HG03520 (cell line): ENCODE data around the gene CAT.
"Not testable (repeated sequence)": the region's sequence is repeated elsewhere in the genome, so short reads cannot be mapped to it uniquely, and the experiment has no call there.

Experiments used
- ATAC-seq: cut with Tn5 transposase; IDR thresholded peaks from one replicate; pipeline ENCODE4 v1.9.1; 2021; ENCODE audit warnings: mild to moderate bottlenecking, moderate library complexity; ENCODE audit not compliant: unreplicated experiment

Gene CAT

DNA sequence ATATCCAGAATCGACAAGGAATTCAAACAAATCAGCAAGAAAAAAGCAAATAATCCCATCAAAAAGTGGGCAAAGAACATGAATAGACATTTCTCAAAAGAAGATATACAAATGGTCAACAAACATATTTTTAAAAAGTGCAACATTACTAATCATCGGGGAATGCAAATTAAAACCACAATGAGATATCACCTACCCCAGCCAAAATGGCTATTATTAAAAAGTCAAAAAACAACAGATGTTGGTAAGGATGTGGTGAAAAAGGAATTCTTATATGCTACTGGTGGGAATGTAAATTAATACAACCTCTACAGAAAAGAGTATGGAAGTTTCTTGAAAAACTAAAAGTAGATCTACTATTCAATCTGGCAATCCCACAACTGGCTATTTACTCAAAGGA is 13.9 kb upstream of the CAT start:
- ATAC-seq, result not testable (repeated sequence)

DNA sequence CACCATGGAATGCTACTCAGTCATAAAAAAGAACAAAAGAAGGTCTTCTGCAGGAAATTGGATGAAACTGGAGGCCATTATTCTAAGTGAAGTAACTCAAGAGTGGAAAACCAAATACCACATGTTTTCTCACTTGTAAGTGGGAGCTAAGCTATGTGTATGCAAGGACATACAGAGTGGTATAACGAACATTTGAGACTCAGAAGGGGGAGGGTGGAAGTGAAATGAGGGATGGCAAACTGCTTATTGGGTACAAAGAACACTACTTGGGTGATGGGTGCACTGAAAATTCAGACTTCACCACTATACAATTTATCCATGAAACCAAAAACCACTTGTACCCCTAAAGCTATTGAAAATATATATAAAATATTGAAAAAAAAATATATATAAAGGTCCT is 13.4 kb upstream of the CAT start:
- no peak for ATAC-seq

DNA sequence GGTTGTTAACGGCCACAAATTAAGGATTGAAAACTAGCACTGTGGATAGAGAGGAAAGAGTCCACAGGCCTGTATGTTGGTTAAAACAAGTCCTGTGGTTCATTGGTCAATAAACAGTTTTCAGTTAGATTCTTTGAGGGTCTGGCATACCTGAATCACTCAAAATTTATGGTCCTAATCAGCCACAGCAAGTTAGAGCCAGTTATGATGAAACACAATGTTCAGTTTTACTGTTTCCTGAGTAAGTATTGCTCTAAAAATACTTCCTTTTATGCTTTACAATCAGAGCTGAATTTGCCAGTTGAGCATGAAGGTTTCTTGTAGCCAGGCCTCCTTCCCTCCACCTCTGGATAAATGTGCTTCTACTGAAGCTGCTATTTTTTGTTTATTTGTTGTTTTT is 12.9 kb upstream of the CAT start:
- no peak for ATAC-seq

DNA sequence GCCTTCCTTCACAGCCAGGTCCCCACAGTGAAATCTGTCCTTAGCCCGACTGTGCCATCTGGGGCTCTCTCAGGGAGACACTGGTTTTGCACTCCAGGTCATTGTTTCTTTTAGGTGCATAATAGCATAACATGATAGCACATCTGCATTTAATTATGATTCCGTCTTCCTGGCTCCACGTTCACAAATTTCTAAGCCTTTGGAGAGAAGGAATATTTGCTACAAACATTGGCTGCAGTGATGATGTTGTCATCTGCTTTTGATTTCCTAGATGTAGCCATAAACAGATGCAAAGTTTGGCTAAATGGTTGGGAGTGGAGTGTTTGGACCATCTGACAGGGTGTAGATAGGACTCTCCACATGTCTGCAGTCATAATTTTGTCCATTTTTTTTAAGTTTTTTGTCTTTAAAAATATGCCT is 12.0 kb upstream of the CAT start:
- ATAC-seq, result no peak

DNA sequence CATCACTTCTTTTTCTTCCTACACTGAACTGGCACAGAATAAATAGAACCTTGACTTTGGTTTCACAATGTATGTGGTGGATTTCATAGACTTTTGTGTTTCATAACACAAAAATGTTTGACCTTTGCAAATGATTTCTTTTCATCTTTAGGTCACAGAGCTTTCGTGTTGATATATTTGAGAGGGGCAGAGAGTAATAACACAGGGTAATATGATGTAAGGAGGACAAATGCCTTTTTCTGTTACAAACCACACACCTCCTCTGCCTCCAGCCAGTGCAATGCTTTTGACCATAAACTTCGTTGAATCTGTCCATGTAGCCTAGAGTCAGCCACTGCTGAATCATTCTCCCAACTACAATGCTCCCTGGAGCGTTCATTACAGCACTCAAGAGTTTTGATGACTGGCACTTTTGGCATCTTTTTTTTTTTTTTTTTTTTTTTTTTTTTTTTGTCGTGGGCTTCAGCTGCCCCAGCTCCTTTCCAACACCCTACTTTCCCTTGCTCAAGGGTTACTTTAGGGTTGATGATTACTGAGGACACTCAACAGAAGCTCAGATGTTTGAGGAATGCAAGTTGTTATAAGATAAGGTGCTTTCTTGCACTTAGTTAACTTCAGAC is 11.4 kb upstream of the CAT start:
- ATAC-seq, result no peak

GRCh38 chr11:34431979-34432378 is 6.8 kb upstream of the CAT start:
- ATAC-seq, result no peak

GRCh38 chr11:34432822-34433221 is 5.9 kb upstream of the CAT start:
- no peak for ATAC-seq

DNA sequence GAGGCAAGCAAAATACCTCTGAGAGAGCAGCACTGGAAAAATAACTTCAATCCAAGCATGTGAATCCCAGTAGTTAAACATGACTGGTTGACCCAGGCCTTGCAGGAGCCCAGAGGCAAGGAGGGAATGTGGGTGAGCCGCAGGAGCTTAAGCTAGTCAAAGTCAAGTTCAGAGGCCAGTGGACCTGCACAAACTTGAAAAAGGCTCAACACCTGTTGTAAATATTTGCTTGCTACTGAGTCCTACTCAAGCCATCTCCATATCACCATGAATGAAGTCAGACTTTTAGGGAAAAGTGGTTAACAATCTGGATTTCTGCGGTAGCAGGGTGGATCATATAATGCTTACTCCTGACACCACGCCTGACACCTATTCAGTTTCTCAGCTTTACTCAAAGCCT is 4.8 kb upstream of the CAT start:
- ATAC-seq, result no peak

DNA sequence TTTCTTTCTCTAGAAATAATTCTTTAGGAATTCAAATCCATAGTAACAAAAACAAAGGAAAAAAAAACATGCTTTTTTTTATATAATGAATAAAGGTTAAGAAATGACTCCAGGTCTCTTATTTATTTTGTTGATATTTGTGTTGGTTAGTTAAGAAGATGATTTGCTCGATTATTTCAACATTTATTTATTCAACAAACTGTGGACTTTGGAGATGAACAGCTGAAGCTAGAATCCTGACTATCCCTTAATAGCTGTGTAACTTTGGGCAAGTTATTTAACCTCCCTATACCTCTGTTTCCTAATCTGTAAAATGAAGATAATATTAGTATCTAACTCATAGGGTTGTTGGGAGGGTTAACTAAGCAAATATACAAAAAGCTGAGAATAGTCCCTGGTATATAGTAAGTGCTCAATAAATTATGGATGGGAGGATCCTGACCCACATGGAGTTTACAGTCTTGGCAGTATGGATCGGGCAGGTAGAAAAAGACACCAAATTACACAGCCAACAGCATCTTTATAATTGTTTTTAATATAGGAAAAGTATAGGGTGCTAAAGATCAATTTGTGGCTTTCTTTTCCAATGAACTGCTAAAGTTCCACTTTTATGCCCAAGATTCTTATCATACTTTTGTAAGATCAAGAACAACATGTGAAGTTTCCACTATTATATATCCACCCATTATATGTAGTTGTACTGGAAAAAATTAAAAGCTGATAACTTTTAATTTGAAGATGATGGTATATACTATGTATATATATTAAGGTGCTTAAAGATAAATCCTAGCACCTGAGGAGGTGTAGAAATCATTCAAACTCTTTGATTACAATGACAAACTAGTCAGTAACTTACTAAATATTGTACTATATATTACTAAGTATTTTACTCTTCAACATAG is 1.3 kb upstream of the CAT start:
- ATAC-seq, result no peak

DNA sequence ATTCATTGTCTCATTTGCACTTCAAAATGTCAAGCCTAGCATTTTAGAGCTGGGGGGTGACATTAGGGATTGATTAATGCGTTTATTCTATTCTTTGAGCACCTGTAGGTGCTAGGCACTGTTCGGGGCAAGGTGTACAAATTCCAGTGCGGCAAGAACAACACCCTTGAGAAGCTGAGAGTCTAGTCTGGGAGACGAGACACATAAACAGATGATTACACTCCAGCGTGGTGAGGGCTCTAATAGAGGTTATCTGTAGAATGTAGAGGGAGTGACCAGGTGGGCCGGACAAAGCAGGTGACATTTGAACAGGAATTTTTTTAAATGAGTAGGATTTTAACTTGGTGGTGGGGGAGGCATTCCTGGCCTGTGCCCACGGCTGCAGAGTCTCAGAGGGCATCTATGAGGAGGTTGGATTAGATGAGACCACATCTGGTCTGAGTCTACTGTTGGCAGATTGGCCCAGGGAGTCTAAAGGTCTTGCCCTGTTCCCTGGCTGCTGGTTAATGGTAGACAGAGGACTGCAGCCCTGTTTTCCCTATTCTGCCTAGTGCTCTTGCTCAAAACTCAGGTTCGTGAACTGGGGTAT is 970 bp downstream of the CAT start:
- no peak for ATAC-seq

DNA sequence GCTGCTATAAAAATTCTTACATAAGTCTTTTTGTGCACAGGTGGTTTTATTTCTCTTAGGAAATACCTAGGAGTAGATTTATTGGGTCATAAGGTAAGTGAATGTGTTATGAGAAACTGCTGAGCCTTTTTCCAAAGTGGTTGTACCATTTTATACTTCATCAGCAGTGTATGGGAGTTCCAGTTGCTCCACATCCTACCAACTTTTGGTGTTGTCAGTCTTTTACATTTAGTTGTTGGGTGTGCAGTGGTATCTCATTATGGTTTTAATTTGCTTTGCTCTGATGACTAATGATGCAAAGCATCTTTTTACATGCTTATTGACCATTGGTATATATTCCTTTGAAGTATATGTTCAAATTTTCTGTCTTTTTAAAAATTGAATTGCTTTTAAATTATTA is 3.1 kb downstream of the CAT start:
- no peak for ATAC-seq

- ATAC-seq, result no peak
These were observed 4.4 kb downstream of the CAT start for GRCh38 chr11:34443136-34443535.

DNA sequence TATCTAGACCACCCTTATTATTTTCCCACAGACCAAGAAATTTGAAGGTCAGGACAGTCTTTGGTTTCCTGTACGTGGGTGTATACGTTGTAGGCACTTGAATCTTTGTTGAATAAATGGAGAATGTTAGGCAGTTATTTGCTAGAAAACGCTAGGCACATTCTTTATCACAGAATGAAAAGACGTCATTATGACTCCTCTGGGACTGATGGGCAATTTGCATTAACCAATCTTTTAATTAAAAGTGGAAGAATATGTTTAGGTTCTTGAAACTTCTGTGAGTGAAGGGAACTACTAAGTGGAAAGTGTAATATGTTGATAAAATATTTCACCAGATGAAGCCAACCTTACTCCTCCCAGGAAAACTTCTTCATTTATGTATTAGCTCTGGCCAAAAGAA is 5.7 kb downstream of the CAT start:
- ATAC-seq, result no peak

GRCh38 chr11:34445956-34446355 is 7.2 kb downstream of the CAT start:
- ATAC-seq, result no peak

DNA sequence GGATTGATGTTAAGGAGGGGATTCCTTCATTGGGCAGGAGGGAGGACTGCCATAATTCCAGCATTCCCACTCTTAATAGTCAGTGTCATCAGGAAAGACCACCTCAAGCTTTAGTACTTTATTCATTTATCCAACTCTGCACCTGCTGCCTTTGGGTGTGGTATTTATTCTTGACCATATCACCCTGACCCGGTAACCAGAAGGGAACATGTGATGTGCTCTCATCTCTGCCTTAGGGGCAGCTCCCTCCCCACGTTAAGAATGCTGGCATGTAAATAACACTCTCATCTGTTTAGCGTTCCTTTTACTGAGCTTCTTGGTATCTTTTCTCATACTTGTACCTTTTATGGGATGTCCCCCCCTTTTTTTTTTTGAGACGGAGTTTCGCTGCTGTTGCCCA is 7.7 kb downstream of the CAT start:
- ATAC-seq, result no peak

DNA sequence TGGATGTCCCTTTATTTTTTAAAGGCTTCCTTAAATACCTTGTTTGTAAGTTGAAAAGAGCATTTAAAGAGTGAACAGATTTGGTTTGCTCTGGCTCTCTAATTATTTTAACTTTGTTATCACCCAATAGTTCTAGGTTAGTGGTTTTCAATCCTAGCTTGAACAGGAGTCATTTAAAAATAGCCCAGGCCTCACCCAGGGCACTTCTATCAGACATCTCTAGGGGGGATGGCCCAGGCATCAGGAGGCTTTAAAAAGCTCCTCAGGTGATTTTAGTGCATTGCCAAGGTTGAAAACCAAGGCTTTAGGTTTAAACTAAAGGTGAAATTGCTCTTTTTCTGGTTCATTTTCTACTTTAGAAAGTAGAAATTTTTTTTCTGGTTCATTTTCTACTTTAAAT is 8.3 kb downstream of the CAT start:
- no peak for ATAC-seq

GRCh38 chr11:34448223-34448994 is 9.7 kb downstream of the CAT start:
- no peak for ATAC-seq

DNA sequence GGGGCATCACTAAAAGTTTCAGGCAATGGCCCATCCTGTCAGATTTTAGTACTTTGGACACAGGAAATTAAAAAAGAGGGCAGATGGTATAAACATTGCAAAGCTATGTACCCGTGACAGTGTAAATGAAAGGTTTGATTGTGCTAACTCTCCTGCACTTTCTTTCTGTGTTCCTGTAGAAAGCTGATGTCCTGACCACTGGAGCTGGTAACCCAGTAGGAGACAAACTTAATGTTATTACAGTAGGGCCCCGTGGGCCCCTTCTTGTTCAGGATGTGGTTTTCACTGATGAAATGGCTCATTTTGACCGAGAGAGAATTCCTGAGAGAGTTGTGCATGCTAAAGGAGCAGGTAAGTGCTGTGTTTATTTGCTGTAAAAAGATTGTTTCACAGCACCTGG is 10.3 kb downstream of the CAT start:
- ATAC-seq, result no peak

DNA sequence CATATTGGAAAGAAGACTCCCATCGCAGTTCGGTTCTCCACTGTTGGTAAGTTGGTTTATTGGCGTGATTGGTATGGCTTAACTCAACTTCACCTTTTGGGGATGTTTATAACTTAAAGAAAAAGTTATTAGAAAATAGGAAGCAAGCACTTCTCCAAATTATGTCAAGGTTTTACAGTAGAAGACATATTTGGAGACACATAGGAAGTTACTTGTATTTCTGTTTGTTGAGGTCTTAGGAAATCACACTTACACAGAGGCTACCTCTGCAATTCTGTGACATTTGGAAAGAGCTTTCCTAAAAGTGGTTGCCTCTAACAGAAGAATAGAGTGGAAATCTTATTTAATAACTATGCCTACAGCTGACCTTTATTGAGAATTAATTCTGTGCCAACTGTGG is 12.3 kb downstream of the CAT start:
- no peak for ATAC-seq

DNA sequence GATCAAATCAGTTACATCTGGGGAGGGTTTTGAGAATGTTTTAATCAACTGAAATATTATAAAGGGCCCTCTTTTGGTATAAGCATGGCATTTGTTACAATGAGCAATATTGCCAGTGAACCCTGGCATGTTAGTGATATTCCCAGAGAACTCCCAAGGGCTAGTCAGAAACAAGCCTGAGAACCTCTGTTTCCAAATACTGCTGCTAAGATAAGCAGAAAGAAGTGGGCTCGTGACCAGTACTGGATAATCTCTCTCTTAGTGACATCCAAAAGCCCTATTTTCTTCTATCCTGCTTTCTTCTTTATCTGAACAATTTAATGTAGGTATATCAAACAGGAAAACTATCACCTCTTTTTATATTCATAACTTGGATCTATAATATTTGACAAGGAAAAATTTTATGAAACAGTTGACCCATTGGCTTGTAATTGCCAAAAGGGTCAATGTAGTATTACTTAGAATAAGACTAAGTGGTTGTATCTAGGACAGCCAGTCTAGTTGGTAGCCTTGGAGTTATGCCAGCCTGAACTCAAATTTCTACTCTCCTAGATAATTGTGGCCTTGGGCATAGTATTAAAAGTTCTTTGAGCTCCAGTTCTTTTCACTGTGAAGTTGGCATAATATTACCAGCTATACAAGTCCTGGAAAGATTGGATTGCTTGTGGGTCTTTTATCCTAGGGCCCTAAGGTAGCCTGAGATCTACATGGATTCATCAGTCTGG is 15.7 kb downstream of the CAT start:
- no peak for ATAC-seq

GRCh38 chr11:34457607-34458006 is 18.9 kb downstream of the CAT start:
- ATAC-seq, result no peak
